H1 (cell line): ENCODE measurements around the gene GLRX3. TPM values are rescaled to one million over a fixed set of nuclear protein-coding genes. Genes with fewer than 3 reads are reported as not detected.

Source experiments
- CTCF ChIA-PET: fragments of 300-600 bp; sonication (Branson Sonifier 250); formaldehyde crosslinking; loops from one replicate; lab custom pipeline; 2021; ENCODE audit not compliant: partially characterized antibody; lab: Charles Lee
- POLR2A ChIA-PET: fragments of 300-600 bp; sonication (Branson Sonifier 250); formaldehyde crosslinking; loops from one replicate; lab custom pipeline; 2021; ENCODE audit warnings: inconsistent platforms; ENCODE audit not compliant: partially characterized antibody; lab: Charles Lee
- DNase-seq, 2 experiments: peaks; one replicate each; pipeline versions ENCODE4 v3.0.0 to v3.0.0-alpha.2; 2010 to 2022; ENCODE audit warnings: low spot score in 2 of 2, low read depth in 1 of 2, mixed read lengths in 1 of 2
- FAIRE-seq: peaks from 2 replicates; lab custom pipeline; 2011; peaks lifted over from hg19 to GRCh38; lab: Jason Lieb, UNC
- H2AFZ ChIP-seq: 2 replicates; pipeline ENCODE4 v1.8.1; 2012; ENCODE audit warnings: low read length, inconsistent platforms
- H2AK5ac ChIP-seq: 2 replicates; pipeline ENCODE4 v1.6.1; 2013; ENCODE audit warnings: low read depth, low read length
- H2BK120ac ChIP-seq: replicated peaks from 2 replicates; pipeline ENCODE3; 2013; ENCODE audit warnings: low read depth, low read length, inconsistent platforms
- H2BK12ac ChIP-seq: 2 replicates; pipeline ENCODE4 v1.6.1; 2013; ENCODE audit warnings: low read depth, low read length
- H2BK15ac ChIP-seq: 2 replicates; pipeline ENCODE4 v1.6.1; 2013; ENCODE audit warnings: low read length
- H2BK20ac ChIP-seq: 2 replicates; pipeline ENCODE4 v1.6.1; 2013; ENCODE audit warnings: low read length
- H2BK5ac ChIP-seq: 2 replicates; pipeline ENCODE4 v1.6.1; 2013; ENCODE audit warnings: low read depth, low read length
- H3K14ac ChIP-seq: 2 replicates; pipeline ENCODE4 v1.6.1; 2013; ENCODE audit warnings: inconsistent platforms; ENCODE audit not compliant: insufficient read length
- H3K18ac ChIP-seq: 2 replicates; pipeline ENCODE4 v1.6.1; 2013; ENCODE audit warnings: low read length; ENCODE audit errors: extremely low read depth
- H3K23ac ChIP-seq: 2 replicates; pipeline ENCODE4 v1.6.1; 2013; ENCODE audit warnings: inconsistent platforms; ENCODE audit not compliant: insufficient read length
- H3K23me2 ChIP-seq: 2 replicates; pipeline ENCODE4 v1.6.1; 2013; ENCODE audit warnings: low read depth, low read length
- H3K27ac ChIP-seq: 2 replicates; pipeline ENCODE4 v1.6.1; 2011; ENCODE audit warnings: low read depth, low read length, inconsistent platforms
- H3K27me3 ChIP-seq, 4 experiments: replicated peaks in 1 of 4; 1 replicate in 1 of 4; 2 replicates in 3 of 4; pipeline versions ENCODE4 v1.6.1 to v1.8.1; 2011 to 2013; ENCODE audit warnings: low read length in 3 of 4, mild to moderate bottlenecking in 3 of 4, inconsistent platforms in 2 of 4, mixed read lengths in 2 of 4, moderate library complexity in 1 of 4; ENCODE audit not compliant: control insufficient read depth in 3 of 4, insufficient read depth in 3 of 4; ENCODE audit errors: extremely low read depth in 1 of 4
- H3K36me3 ChIP-seq, 4 experiments: 2 replicates each; pipeline versions ENCODE4 v1.6.1 to v1.8.1; 2011 to 2013; ENCODE audit warnings: mild to moderate bottlenecking in 4 of 4, low read length in 3 of 4, moderate library complexity in 2 of 4, control low read depth in 1 of 4, inconsistent platforms in 1 of 4; ENCODE audit not compliant: insufficient read depth in 4 of 4, control insufficient read depth in 2 of 4
- H3K4ac ChIP-seq: replicated peaks from 2 replicates; pipeline ENCODE3; 2013; ENCODE audit warnings: low read length, low read depth, mixed read lengths, inconsistent platforms; ENCODE audit not compliant: insufficient read length
- H3K4me1 ChIP-seq, 4 experiments: replicated peaks in 1 of 4; 1 replicate in 1 of 4; 2 replicates in 3 of 4; pipeline versions ENCODE4 v1.6.1 to v1.8.1; 2011 to 2013; ENCODE audit warnings: low read length in 3 of 4, inconsistent platforms in 2 of 4, mixed read lengths in 1 of 4; ENCODE audit not compliant: insufficient read depth in 4 of 4, control insufficient read depth in 3 of 4
- H3K4me2 ChIP-seq, 2 experiments: 2 replicates each; pipeline versions ENCODE4 v1.6.1 to v1.8.1; 2011 to 2013; ENCODE audit warnings: low read depth in 2 of 2, low read length in 2 of 2, control low read depth in 1 of 2, inconsistent platforms in 1 of 2, mild to moderate bottlenecking in 1 of 2; ENCODE audit not compliant: insufficient read depth in 1 of 2
- H3K4me3 ChIP-seq, 4 experiments: fragments of 200-600, 300-600 bp in 1 of 4; sonication (generic), shearing (Covaris generic), sonication (Bioruptor Twin) in 1 of 4; 2 replicates each; pipeline versions ENCODE4 v1.5.1 to v1.8.1; 2011 to 2016; ENCODE audit warnings: low read length in 4 of 4, low read depth in 3 of 4, control low read depth in 2 of 4, inconsistent platforms in 2 of 4, mild to moderate bottlenecking in 2 of 4, mixed read lengths in 1 of 4, moderate library complexity in 1 of 4; ENCODE audit not compliant: insufficient read depth in 2 of 4; ENCODE audit errors: extremely low read depth in 1 of 4
- H3K56ac ChIP-seq: replicated peaks from 2 replicates; pipeline ENCODE3; 2013; ENCODE audit warnings: low read depth, mild to moderate bottlenecking, mixed read lengths, low read length, inconsistent platforms; ENCODE audit not compliant: insufficient read length
- H3K79me1 ChIP-seq: 2 replicates; pipeline ENCODE4 v1.6.1; 2013; ENCODE audit warnings: low read depth, low read length, control low read depth
- H3K79me2 ChIP-seq, 2 experiments: 2 replicates each; pipeline versions ENCODE4 v1.6.1 to v1.8.1; 2012 to 2013; ENCODE audit warnings: low read length in 2 of 2, mild to moderate bottlenecking in 2 of 2, inconsistent platforms in 1 of 2; ENCODE audit not compliant: insufficient read depth in 2 of 2, control insufficient read depth in 1 of 2
- H3K9ac ChIP-seq, 4 experiments: replicated peaks in 1 of 4; 1 replicate in 1 of 4; 2 replicates in 3 of 4; pipeline versions ENCODE4 v1.6.1 to v1.8.1; 2011 to 2013; ENCODE audit warnings: low read depth in 3 of 4, low read length in 3 of 4, control low read depth in 2 of 4, mild to moderate bottlenecking in 2 of 4, moderate library complexity in 2 of 4, inconsistent platforms in 1 of 4; ENCODE audit errors: extremely low read depth in 1 of 4
- H3K9me3 ChIP-seq, 2 experiments: 2 replicates each; pipeline versions ENCODE4 v1.6.1 to v1.8.1; 2012 to 2013; ENCODE audit warnings: mild to moderate bottlenecking in 2 of 2, moderate library complexity in 2 of 2, control low read depth in 1 of 2, inconsistent platforms in 1 of 2, low read depth in 1 of 2, low read length in 1 of 2, mixed read lengths in 1 of 2; ENCODE audit not compliant: insufficient read depth in 2 of 2
- H4K20me1 ChIP-seq, 2 experiments: replicated peaks in 1 of 2; 2 replicates each; pipeline versions ENCODE3 to v1.8.1; 2011 to 2013; ENCODE audit warnings: inconsistent platforms in 2 of 2, low read length in 2 of 2, mild to moderate bottlenecking in 1 of 2; ENCODE audit not compliant: insufficient read depth in 2 of 2, control insufficient read depth in 1 of 2
- H4K5ac ChIP-seq: 2 replicates; pipeline ENCODE4 v1.6.1; 2013; ENCODE audit warnings: low read length, low read depth, mixed read lengths, inconsistent platforms; ENCODE audit not compliant: insufficient read length
- H4K8ac ChIP-seq: 2 replicates; pipeline ENCODE4 v1.8.0; 2013; ENCODE audit warnings: mild to moderate bottlenecking, moderate library complexity, low read length, inconsistent platforms; ENCODE audit not compliant: insufficient read depth; ENCODE audit errors: extremely low read depth
- H4K91ac ChIP-seq: replicated peaks from 2 replicates; pipeline ENCODE3; 2013; ENCODE audit warnings: low read length, mixed read lengths, inconsistent platforms; ENCODE audit not compliant: insufficient read length
- CBX8 ChIP-seq: fragments of 300-800, 300-1000 bp; sonication (generic); IDR thresholded peaks from 2 replicates; pipeline ENCODE4 v1.7.1; 2016; ENCODE audit warnings: low read depth, low read length, borderline replicate concordance
- CHD2 ChIP-seq: IDR thresholded peaks from 2 replicates; pipeline ENCODE4 v1.6.1; 2012; ENCODE audit warnings: low read length, improper control_type of control experiment
- EGR1 ChIP-seq: IDR thresholded peaks from 2 replicates; pipeline ENCODE4 v1.6.1; 2011; ENCODE audit warnings: low read depth, low read length, borderline replicate concordance
- FOSL1 ChIP-seq: IDR thresholded peaks from 2 replicates; pipeline ENCODE4 v1.6.1; 2011; ENCODE audit warnings: mild to moderate bottlenecking, low read depth, low read length, moderate library complexity; ENCODE audit not compliant: insufficient read depth
- GTF2F1 ChIP-seq: IDR thresholded peaks from 2 replicates; pipeline ENCODE4 v1.6.1; 2012; ENCODE audit warnings: low read depth, low read length, improper control_type of control experiment, borderline replicate concordance
- HDAC2 ChIP-seq, 2 experiments: fragments of 300-600 bp in 1 of 2; sonication (generic) in 1 of 2; IDR thresholded peaks; 2 replicates each; pipeline ENCODE4 v1.6.1; 2011 to 2012; ENCODE audit warnings: low read depth in 2 of 2, low read length in 2 of 2, mild to moderate bottlenecking in 2 of 2, moderate library complexity in 2 of 2, borderline replicate concordance in 1 of 2, inconsistent platforms in 1 of 2
- KDM1A ChIP-seq: fragments of 200-600, 300-600 bp; sonication (generic); IDR thresholded peaks from 2 replicates; pipeline ENCODE4 v1.7.1; 2016; ENCODE audit warnings: mild to moderate bottlenecking, low read length, borderline replicate concordance
- KDM5A ChIP-seq: fragments of 200-600 bp; IDR thresholded peaks from 2 replicates; pipeline ENCODE4 v1.7.1; 2012; ENCODE audit warnings: mild to moderate bottlenecking, low read length, inconsistent platforms, mixed read lengths
- MAFK ChIP-seq: IDR thresholded peaks from 2 replicates; pipeline ENCODE4 v1.6.1; 2012; ENCODE audit warnings: low read depth, mild to moderate bottlenecking, improper control_type of control experiment, low read length
- NANOG ChIP-seq: IDR thresholded peaks from 2 replicates; pipeline ENCODE4 v1.6.1; 2011; ENCODE audit warnings: low read length, low read depth, mild to moderate bottlenecking, inconsistent platforms; ENCODE audit not compliant: insufficient read depth, poor library complexity, severe bottlenecking
- RBBP5 ChIP-seq: IDR thresholded peaks from 2 replicates; pipeline ENCODE4 v1.7.1; 2012; ENCODE audit warnings: low read depth, mild to moderate bottlenecking, inconsistent platforms, low read length, moderate library complexity, borderline replicate concordance
- RFX5 ChIP-seq: IDR thresholded peaks from 2 replicates; pipeline ENCODE4 v1.6.1; 2011; ENCODE audit warnings: low read depth, low read length, improper control_type of control experiment, borderline replicate concordance
- RNF2 ChIP-seq: fragments of 200-900, 300-1000 bp; sonication (generic); IDR thresholded peaks from 2 replicates; pipeline ENCODE4 v1.7.1; 2016; ENCODE audit warnings: borderline replicate concordance, low read depth, mild to moderate bottlenecking, antibody characterized with exemption, low read length; ENCODE audit not compliant: poor library complexity, severe bottlenecking; ENCODE audit errors: missing control alignments
- TAF1 ChIP-seq: IDR thresholded peaks from 2 replicates; pipeline ENCODE4 v1.6.1; 2011; ENCODE audit warnings: mild to moderate bottlenecking, low read depth, low read length
- WGBS, 2 experiments: shearing (Covaris generic) in 1 of 2; methylation state at CpG; one replicate each; pipeline versions ENCODE4 v1.1.6 to v1.1.7; 2013 to 2015; ENCODE audit warnings: low lambda C conversion rate in 2 of 2, mixed read lengths in 2 of 2, inconsistent platforms in 1 of 2, low coverage in 1 of 2, missing lambda C conversion rate in 1 of 2; ENCODE audit not compliant: insufficient replicate concordance in 2 of 2, insufficient coverage in 1 of 2, insufficient read length in 1 of 2; ENCODE audit errors: extremely low coverage in 1 of 2, missing lambda C conversion rate in 1 of 2; 5-methylcytosine and 5-hydroxymethylcytosine counted together
- polyA plus RNA-seq, 7 experiments: library from polyadenylated mRNA; depleted of rRNA in 3 of 7; stranded (reverse) in 5 of 7; unstranded in 2 of 7; fragments of >200 nt in 5 of 7; fragments of 200-250 nt in 2 of 7; gene quantifications; 1 replicate in 5 of 7; 2 replicates in 1 of 7; 4 replicates in 1 of 7; pipeline versions ENCODE4 v1.2.1 to v1.2.3, GENCODE V29; 2011 to 2013; ENCODE audit warnings: missing spikeins in 2 of 7, mixed read lengths in 2 of 7
- total RNA-seq: library from RNA; stranded (reverse); fragmentation: NEBNext Ultra II Directional; extraction: Animal tissue kit (Norgen Biotek cat#: 25700); gene quantifications from 2 replicates; pipeline ENCODE4 v1.2.1, GENCODE V29; 2021

Gene GLRX3
- total and polyA plus RNA-seq, 2 of the 8 experiments (the other 6 are each of a cell fraction or from before 2014, with no cell fraction given): 59.9 to 157 TPM

- H3K36me3 ChIP-seq: peaks cover 6 to 28% (median 10%) of the 10 kb centered on the region in 4 experiments; a peak in 6 of 8 replicates
- TF ChIP-seq HDAC2 (IDR thresholded peaks at IDR 0.05; ENCODE audit: borderline replicate concordance in 1 of 2, low read depth in 2 of 2, low read length in 2 of 2): no peak
- no peak for TF ChIP-seq MAFK
- no peak for TF ChIP-seq KDM5A
- TF ChIP-seq TAF1: no peak
- no peak for TF ChIP-seq RNF2
- TF ChIP-seq GTF2F1: no peak
- TF ChIP-seq RBBP5: no peak
- TF ChIP-seq NANOG: no peak
- TF ChIP-seq CBX8: no peak
- TF ChIP-seq CHD2: no peak
- no peak for TF ChIP-seq EGR1
- no peak for TF ChIP-seq FOSL1
- TF ChIP-seq RFX5: no peak
- TF ChIP-seq KDM1A: no peak
Measured at GRCh38 chr10:130161331-130161730, 25.1 kb downstream of the GLRX3 start.

More at GRCh38 chr10:130161331-130161730, 25.1 kb downstream of the GLRX3 start:
- no peaks in the 10 kb centered on the region for H3K79me1 ChIP-seq
- no peak overlapping the region for H2AK5ac ChIP-seq
- H2AFZ ChIP-seq: no peak overlapping the region
- H3K14ac ChIP-seq: no peak overlapping the region
- H3K23ac ChIP-seq: no peak overlapping the region
- H2BK15ac ChIP-seq: no peak overlapping the region
- H2BK120ac ChIP-seq: no peak overlapping the region
- H3K4ac ChIP-seq: no peak overlapping the region
- H4K8ac ChIP-seq: no peak overlapping the region
- no peak overlapping the region for H3K56ac ChIP-seq
- H4K20me1 ChIP-seq: peaks cover 6 to 14% of the 10 kb centered on the region in 2 experiments
- 95% methylated on average over 2 of the region's 2 CpGs; no CpG with 5 or more reads in 1 of the 2 experiments for WGBS, 2 experiments
- no peak overlapping the region for H3K4me2 ChIP-seq
- H2BK5ac ChIP-seq: no peak overlapping the region
- H3K9ac ChIP-seq: no peak overlapping the region
- H3K23me2 ChIP-seq: no peaks in the 10 kb centered on the region
- H3K27ac ChIP-seq: no peak overlapping the region
- H3K27me3 ChIP-seq: no peaks in the 10 kb centered on the region
- H4K91ac ChIP-seq: no peak overlapping the region
- FAIRE-seq (no peak), DNase-seq (no peak)
- no peak overlapping the region for H3K18ac ChIP-seq
- H3K4me3 ChIP-seq: no peak overlapping the region
- H4K5ac ChIP-seq: no peak overlapping the region
- ChIA-PET POLR2A (no interaction called here), CTCF (interaction anchor here (1.4 to 2.0 kb wide), 3 partner anchors 18 to 52 kb away, joined by 3 to 5 read pairs (median 3); no protein-coding TSS in a partner anchor)
- no peak overlapping the region for H2BK12ac ChIP-seq
- H2BK20ac ChIP-seq: no peak overlapping the region
- H3K4me1 ChIP-seq: peaks cover 0 to 5% (median 3%) of the 10 kb centered on the region in 4 experiments; a peak in 3 of 7 replicates
- peaks cover 0 to 30% of the 10 kb centered on the region in 2 experiments; a peak in 2 of 4 replicates for H3K79me2 ChIP-seq
- no peaks in the 10 kb centered on the region for H3K9me3 ChIP-seq
